Measurements from ENCODE around the gene NCOA6.

Gene NCOA6

DNA sequence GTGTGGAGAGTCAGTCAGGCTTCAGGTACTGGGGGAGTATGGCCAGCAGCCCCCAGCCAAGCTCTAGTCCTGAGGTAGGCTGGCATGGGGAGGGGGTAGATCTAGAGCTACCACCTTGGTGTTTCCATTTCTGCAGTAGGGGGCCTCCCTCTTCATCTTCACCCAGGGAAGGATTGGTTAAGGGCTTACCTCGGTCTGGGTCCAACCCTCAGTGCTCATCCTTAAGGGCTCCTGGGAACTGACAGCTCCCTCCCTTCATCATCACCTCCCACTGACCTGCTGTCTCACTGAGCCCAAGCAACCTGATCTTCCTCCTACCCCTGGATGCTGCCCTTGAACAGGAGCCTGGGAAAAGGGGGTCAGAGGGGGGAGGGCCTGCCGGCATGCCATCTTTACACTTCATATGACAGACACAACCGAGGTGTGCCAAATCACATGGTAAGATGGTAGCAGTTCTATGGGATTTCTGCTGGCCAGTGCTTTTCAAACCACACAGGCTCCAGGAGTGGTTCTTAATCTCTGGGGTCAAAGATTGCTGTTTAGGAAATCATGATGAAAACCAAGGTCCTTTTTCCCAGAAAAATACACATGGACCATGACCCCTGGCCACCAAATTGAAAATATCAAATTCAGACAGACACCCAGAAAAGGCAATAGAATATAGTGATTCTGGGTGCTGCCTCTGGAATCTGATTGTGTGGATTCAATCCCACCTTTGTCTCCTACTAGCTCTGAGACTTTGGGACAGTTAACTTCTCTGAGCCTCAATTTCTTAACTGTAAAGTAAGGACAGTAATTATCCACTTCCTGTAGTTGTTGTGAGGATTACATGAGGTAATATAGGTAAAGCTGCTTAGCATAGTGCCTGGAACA lies 118.3 kb downstream of the NCOA6 start:
- in situ Hi-C loops (cut with MboI; ENCODE audit: low sequenced_read_pairs), result loop anchor here (10.0 kb wide), 1 partner anchor 172 kb away; no protein-coding TSS in a partner anchor

DNA sequence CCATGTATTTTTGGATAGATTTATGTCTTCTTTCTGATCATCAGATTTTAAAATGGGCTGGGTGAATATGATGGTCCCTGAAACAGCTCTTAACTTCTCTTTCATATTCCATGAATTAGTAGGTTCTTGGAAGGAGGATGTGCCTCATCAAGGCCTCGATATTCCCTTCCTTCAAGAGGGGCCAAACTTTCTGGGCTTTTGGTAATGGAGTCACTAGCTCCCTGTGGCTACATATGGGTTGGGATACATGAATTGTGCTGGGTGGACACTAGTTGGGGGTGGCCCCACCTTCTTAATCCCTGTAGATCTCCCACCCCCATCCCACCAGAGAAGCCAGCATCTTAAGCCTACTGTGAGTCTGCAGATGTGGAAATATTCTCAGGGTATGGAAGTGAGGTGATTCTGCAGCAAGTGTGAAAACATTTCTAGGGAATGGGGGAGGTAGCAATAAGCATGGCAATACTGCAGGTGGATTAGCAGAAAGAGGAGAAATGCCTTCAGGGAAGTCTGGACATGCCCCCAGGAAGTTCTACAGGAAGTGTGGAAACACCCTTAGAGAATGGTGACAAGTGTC lies 119.1 kb downstream of the NCOA6 start:
- in situ Hi-C loops (cut with MboI; ENCODE audit: low sequenced_read_pairs), result loop anchor here (10.0 kb wide), 1 partner anchor 172 kb away; no protein-coding TSS in a partner anchor

DNA sequence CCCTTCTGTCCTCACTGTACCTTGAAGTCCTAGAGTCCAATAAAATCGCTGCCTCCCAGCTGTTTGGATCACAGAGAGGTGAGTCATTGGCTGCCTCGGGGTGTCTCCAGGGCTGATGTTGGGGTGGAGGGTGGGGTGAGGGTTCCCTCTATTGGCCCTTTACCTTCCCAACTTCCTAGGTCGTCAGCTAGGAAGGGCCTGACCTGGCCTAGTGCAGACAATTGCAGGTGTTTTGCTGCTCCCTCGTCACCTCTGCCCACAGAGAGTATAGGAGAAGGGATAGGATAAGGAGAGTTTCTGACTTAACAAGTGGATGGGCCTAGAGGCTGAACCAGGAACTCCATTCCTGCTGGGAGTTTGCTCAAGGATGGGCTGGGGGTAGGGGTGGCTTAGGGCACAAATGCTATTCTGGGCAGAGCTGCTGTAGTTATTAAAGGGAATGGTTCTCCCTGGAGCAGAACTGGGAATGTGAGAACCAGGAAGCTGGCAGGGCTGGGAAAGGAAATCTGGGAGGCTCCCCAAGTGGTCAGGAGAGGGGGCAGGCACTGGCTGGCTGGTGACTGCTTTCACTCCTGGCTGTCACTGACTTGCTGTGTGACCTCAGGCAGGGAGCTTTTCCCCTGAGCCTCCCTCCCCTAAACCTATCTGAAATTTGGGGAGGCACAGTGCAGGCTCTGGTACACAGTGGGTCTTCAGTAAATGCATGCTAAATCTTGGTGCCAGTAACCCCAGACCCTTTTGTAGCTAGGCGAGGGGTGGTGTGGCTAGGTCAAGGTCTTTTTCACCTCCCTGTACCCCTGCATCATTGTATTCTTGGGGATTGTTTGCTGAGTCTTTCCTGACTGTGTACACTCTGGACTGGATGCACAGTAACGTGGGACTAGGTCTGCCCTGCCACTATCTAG lies 119.8 kb downstream of the NCOA6 start:
- in situ Hi-C loops (cut with MboI; ENCODE audit: low sequenced_read_pairs), result loop anchor here (10.0 kb wide), 1 partner anchor 171 kb away; no protein-coding TSS in a partner anchor

DNA sequence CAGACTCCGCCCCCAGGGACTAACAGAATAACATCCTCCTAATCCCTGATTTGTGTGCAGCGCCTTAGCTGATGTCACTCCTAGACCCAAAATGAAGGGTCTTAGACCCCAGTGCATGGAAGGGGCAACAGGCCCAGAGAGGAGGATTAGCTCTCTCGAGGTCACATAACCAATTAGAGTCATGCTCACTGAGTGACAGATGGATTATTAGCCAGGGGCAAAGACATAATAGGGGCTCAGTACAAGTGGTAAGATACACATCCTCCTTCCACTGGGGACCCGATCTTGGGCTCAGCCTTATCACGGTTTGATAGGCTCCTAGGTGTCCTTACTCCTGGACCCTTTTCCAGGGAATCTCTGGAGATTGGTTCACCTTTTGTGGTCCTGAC lies 120.4 kb downstream of the NCOA6 start:
- in situ Hi-C loops (cut with MboI; ENCODE audit: low sequenced_read_pairs), result loop anchor here (10.0 kb wide), 1 partner anchor 170 kb away; no protein-coding TSS in a partner anchor

DNA sequence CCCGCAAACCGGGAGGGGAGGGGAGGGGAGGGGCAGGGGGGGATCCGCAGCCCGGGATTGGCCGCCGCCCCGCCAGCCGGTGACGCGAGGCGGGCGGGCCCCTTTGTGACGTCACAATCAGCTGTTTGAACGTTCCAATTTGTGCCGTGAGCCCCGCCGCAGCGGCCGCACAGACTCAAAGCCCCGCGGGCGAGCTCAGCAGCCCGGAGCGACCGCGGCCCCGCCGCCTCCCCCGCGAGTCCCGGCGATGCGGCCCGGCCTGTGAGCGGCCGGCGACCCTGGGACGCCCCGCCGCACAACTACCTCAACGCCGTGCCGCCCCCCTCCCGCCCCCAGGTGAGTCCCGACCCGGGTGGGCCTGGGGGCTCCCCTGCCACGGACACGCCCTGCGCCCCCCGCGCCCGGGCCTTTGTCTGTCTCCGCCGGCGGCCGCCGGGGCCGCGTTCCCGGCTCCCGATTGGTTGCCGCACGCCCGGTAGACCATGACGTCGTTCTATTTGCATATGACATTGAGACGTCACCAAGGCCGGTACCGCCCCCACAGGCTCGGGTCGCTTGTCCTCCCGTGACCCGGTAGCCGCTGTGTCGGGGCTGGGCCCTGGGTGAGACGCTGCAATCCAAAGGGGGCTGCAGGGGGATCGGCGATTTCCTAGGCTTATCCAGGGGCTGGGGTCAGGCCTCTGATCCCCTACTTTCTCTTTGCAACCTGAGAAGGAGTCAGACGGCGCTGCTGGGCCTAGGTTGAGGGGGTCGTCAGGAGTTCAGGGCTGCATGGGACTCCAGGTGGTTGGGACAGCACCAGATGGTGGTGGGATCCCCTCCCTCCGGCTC lies 121.1 kb downstream of the NCOA6 start, which contains the start of gene TP53INP2:
Gene TP53INP2, plus strand, starts transcription at position 168 of the 831 bp plus-strand sequence. CDS start 4,396 bp downstream, outside the sequence.
- in situ Hi-C loops (cut with MboI; ENCODE audit: low sequenced_read_pairs), result loop anchor here (10.0 kb wide), 1 partner anchor 170 kb away; no protein-coding TSS in a partner anchor

DNA sequence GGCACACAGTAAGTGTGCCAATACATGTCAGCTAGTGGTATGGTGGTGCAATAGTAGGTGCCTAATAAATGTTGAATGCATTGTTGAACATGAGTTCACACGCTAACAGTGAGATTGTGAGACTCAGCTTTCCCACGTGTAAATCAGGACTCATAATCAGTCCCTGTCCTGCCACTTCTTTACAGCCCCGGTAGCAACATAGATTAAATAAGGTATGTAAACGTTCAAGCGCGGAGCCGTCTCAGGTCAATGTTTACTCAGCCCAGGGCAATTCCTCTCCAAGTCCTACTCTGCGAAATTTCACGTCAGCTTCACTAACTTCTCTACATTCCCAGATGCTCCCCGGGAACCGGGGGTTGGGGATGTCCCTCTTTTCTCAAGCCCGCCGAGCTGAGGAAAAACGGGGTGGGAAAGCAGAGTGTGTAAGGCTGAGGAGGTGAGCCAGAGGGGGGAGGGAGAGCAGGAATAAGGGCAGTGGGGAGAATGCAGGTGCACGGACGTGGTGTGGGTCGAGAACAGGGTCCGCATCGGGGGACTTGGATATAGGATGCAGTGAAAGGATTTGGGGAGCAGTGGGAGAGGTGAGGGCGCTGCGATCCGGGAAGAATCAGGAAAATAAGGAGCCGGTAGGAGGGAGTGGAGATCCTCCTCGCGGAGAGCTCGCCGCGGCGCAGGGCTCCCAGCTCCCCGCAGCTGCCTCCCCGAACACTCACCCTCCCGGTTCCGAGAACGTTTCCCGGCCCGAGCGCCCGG lies 121.9 kb downstream of the NCOA6 start:
- in situ Hi-C loops (cut with MboI; ENCODE audit: low sequenced_read_pairs), result loop anchor here (10.0 kb wide), 1 partner anchor 169 kb away; no protein-coding TSS in a partner anchor

DNA sequence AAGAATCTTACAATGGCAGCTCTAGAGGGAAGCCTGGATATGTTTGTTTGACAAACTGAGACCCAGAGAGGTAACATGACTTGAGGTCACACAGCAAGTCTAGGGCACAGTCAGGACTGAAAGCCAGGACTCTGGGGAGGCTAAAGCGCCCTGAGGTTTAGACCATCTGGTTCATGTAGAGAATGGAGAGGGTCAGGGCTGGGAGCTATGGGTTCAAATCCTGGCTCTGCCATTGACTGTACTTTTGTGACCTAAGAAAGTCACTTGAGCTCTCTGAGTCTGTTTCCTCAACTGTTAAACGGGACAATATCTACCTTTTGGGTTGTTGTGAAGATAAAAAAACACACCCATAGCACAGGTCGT lies 122.4 kb downstream of the NCOA6 start:
- in situ Hi-C loops (cut with MboI; ENCODE audit: low sequenced_read_pairs), result loop anchor here (10.0 kb wide), 1 partner anchor 168 kb away; no protein-coding TSS in a partner anchor

DNA sequence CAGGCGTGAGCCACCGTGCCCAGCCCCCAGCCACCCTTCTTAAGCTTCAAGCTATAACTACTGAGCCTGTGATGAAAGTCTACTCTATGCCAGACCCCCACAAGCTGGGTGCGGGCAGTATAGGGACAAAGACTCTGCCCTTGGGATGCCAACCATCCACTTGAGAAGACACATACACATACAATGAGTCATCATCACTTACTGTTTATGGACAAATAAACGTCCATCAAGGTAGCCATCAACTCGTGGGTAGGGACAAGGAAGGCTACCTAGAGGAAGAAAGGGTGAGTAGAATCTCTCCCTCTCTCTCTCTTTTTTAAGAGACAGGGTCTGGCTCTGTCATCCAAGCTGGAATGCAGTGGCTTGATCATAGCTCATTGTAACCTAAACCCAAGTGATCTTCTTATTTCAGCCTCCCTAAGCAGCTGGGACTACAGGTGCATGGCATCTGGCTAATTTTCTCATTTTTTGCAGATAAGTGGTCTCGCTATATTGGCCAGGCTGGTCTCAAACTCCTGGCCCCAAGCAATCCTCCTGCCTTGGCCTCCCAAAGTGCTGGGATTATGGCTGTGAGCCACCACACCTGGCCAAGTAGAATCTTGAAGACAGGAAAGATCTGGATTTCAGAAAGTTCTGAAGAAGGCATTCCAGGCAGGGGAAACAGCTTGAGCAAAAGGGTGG lies 123.9 kb downstream of the NCOA6 start:
- in situ Hi-C loops (cut with MboI; ENCODE audit: low sequenced_read_pairs), result loop anchor here (10.0 kb wide), 1 partner anchor 167 kb away; no protein-coding TSS in a partner anchor

DNA sequence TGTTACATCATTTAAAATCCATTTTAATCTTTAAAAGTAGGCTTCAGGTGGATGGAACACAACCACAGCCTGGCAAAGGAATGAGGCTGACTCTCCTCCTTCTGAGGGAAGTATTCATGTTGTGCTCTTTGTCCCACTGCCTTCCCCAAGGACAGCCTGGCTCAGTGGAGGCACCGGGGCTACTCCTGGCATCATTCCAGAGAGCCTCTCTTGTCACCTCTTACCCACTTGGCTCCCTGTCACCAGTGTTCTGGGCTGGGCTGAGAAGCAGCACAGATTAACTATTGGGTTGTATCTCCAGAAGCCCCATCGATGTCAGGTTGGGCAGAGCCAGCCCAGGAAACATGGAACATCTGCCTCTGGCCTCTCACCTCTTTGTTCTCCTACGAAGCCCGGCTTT lies 132.0 kb downstream of the NCOA6 start:
- in situ Hi-C loops (cut with MboI; ENCODE audit: low sequenced_read_pairs), result no loop called here

DNA sequence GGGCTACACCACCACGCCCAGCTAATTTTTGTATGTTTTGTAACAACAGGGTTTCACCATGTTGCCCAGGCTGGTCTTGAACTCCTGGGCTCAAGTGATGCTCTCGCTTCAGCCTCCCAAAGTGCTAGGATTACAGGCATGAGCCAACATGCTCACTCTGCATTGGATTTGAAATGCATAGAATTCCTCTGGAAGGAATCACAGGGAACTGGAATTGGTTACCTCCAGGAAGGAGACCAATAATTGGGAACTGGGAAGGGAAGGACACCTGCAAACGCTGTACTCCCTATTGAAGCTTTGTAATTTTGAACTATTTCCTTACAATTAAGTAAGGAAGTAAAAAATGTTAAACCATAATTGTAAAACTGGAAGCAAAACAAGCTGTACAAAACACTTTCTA lies 133.6 kb downstream of the NCOA6 start:
- in situ Hi-C loops (cut with MboI; ENCODE audit: low sequenced_read_pairs), result no loop called here

DNA sequence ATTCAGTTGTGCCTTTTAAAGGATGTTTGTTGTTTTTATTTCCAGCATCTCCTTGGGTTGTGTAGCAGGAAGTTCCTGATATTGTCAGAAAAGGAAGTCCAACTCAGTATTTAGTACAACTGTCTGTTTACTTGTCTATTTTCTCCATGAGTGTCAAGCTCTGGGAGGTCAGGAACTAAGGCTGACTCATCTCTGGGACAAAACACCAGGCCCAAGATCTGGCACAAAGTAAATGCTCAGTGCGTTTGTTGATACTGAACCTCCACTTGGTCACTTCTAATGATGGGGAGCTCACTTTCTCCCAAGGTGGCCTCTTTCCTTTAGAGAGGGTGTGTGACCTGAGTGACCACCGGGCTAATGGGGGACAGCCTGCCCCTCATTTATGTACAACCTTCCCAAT lies 136.0 kb downstream of the NCOA6 start:
- in situ Hi-C loops (cut with MboI; ENCODE audit: low sequenced_read_pairs), result no loop called here

DNA sequence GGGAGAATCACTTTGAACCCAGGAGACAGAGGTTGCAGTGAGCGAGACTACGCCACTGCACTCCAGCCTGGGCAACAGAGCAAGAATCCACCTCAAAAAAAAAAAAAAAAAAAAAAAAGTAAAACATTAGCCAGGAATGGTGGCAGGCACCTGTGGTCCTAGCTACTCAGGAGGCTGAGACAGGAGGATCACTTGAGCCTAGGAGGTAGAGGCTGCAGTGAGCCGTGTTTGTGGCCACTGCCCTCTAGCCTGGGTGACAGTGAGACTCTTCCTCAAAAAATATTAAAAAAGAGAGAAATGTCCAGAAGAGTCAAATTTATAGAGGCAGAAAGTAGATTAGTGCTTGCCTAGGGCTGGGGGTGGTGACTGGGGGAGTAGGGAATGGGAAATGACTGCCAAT lies 141.8 kb downstream of the NCOA6 start:
- in situ Hi-C loops (cut with MboI; ENCODE audit: low sequenced_read_pairs), result no loop called here

DNA sequence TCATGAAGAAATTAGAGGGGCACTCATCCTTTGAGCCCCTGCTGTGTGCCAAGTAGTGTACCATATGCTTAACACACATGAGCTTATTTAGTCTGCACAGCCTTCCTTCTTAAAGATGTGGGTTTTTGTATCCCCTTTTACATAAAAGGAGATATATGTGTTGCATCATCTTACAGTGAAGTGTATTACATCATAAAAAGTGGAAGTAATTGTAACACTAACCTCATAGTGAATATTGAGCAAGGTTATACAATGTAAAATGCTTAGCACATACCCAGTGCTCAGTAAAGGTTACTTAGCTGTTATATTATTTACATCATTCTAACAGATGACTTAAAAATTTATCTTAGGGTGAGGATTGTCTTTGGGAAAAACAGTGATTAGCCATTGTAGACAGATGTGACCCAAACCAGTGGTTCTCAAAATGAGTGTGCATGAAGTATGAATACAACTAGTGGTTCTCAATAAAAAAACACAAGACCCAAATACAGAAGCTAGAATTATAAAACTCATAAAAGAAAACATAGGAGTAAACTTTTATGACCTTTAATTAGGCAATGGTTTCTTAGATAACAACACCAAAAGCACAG lies 144.8 kb downstream of the NCOA6 start:
- in situ Hi-C loops (cut with MboI; ENCODE audit: low sequenced_read_pairs), result no loop called here

DNA sequence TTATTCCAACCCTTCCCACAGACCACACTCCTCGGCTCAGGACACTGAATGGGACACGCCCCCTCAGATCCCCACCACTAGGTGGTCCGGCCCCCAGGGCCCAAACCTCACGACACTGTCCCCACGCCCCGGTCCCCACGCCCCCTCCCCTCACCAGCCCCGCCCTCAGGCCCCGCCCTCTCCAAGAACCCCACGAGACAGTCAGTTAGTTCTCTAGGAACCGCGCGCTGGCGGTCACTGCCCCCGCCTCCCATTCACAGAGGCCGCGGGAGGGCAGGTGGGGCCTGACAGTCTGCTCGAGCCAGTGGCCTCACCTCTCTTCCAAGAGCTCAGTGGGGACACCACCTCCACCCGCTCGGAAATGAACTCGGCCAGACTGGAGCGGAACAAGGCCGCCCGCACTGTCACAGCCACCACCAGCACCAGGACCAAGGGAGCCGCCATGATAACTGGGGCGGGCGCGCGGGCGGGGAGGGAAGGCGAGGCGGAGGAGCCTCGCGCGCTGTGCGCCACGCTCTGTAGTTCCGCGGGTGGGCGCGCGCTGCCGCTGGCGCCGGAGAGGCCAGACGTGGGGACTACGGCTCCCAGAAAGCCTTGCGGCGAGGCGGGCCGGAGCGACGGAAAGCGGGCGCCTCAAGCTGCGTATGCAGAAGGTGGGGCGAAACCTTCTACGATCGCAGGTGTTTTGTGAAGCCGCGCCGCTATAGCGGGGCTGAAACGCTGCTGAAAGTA lies 148.6 kb downstream of the NCOA6 start, which contains the start of gene PIGU:
Gene PIGU, minus strand, starts transcription at position 451 of the 732 bp plus-strand sequence. Its CDS starts 7 bp downstream, at position 444.
- in situ Hi-C loops (cut with MboI; ENCODE audit: low sequenced_read_pairs), result no loop called here

DNA sequence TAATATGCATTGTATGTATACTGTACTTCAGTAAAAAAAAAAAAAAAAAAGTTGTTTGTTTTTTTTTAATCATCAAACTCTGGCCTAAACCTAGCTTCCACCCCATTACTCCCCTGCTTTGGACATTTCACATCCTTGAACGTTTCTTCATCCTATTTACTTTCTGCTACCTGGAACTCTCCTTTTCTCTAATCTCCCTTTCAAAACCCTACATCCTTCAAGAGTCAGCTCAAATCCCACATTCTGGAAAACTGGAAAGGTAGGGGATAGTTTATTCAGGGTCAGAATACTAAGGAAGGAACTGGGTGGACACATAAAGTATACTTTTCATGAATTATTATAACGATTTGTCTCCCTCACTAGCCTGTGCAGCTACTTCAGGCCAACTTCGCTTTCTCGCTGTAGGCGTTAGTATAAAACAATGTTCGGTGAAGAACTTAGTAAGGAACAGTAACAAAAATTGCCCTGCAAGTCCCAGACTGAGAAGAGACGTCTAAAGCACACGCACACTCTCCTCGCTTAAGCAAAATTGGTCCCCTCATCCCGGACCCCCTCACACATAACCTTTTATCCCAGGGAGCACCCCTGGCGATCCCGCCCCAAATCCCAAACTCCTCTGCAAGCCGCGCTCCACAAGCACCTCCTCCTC lies 149.3 kb downstream of the NCOA6 start:
- in situ Hi-C loops (cut with MboI; ENCODE audit: low sequenced_read_pairs), result no loop called here

DNA sequence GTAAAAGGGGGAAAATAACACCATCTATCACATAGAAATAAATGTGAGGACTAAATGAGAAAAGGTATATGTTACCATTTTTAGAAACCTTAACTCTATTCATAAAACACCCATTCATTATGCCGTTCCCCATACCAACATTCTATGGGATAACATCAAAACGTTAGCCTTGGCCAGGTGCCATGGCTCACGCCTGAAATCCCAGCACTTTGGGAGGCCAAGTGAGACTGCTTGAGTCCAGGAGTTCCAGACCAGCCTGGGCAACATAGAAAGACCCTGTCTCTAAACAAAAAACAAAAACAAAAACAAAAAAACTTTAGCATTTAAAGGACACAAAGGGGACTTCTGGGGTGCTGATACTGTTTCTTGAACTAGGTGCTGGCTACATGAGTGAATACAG lies 149.9 kb downstream of the NCOA6 start:
- in situ Hi-C loops (cut with MboI; ENCODE audit: low sequenced_read_pairs), result no loop called here

DNA sequence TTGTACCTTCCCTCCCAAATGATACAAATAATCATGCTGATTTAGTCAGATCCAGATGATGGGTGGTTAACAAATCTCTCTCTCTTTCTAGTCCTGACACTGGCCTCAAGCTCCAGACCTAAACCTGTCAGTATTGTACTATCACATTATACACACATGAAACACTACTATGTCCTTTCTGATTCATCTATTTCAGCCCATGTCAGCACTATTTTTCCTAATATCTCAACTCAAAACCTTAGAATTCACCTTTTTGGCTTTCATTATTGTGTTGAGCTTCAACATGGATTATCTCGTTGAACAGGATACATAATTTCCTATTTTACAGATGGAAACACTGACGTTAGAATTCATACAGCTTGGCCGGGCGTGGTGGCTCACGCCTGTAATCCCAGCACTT lies 152.0 kb downstream of the NCOA6 start:
- in situ Hi-C loops (cut with MboI; ENCODE audit: low sequenced_read_pairs), result no loop called here
